Ovary (tissue), 3 donors: ENCODE results near the gene LIN28A.

ENCODE experiments used
- CTCF ChIP-seq, 3 donors: fragments of 450-650 bp in 2 of 3; fragments of 200-600 bp in 1 of 3; IDR thresholded peaks; one replicate each; pipeline versions ENCODE4 v1.5.1 to v1.8.0; 2016 to 2022; ENCODE audit warnings: antibody characterized with exemption in 3 of 3, mild to moderate bottlenecking in 1 of 3
- POLR2A ChIP-seq: fragments of 450-650 bp; IDR thresholded peaks from one replicate; pipeline ENCODE4 v1.6.1; 2017; ENCODE audit warnings: antibody characterized with exemption, mild to moderate bottlenecking, moderate library complexity
- donor health status: DM: no; HTN: no; CAD: no.

GRCh38 chr1:26405281-26405915 lies 5.2 kb upstream of the LIN28A start:
- TF ChIP-seq CTCF (IDR thresholded peaks at IDR 0.05): no peak
- no peak for TF ChIP-seq POLR2A
